GM18868 (cell line): ENCODE measurements around the gene SNRNP40.
"Not testable (repeated sequence)": the region's sequence is repeated elsewhere in the genome, so short reads cannot be mapped to it uniquely, and the experiment has no call there.

Experiments
- ATAC-seq: cut with Tn5 transposase; IDR thresholded peaks from one replicate; pipeline ENCODE4 v1.9.1; 2021; ENCODE audit warnings: mild to moderate bottlenecking, moderate library complexity; ENCODE audit not compliant: unreplicated experiment

SNRNP40 gene

GRCh38 chr1:31287791-31288190 lies 8.8 kb downstream of the SNRNP40 start:
- ATAC-seq: not testable (repeated sequence)

- not testable (repeated sequence) for ATAC-seq
These were observed 14.2 kb downstream of the SNRNP40 start for GRCh38 chr1:31282426-31282825.

- ATAC-seq: no peak
These were observed 23.0 kb downstream of the SNRNP40 start for GRCh38 chr1:31273619-31274018.

- ATAC-seq: no peak
These were observed 24.2 kb downstream of the SNRNP40 start for GRCh38 chr1:31272369-31272768.

- ATAC-seq: no peak
These were observed 30.0 kb downstream of the SNRNP40 start for GRCh38 chr1:31266547-31266946.

- ATAC-seq: no peak
These were observed 31.7 kb downstream of the SNRNP40 start for GRCh38 chr1:31264790-31265386.

GRCh38 chr1:31263408-31263807 lies 33.2 kb downstream of the SNRNP40 start:
- ATAC-seq: no peak

GRCh38 chr1:31262393-31262792 lies 34.2 kb downstream of the SNRNP40 start:
- ATAC-seq: not testable (repeated sequence)

GRCh38 chr1:31261916-31262315 lies 34.7 kb downstream of the SNRNP40 start:
- ATAC-seq: no peak

- no peak for ATAC-seq
These were observed 36.8 kb downstream of the SNRNP40 start for GRCh38 chr1:31259746-31260145.

- ATAC-seq: no peak
These were observed 38.0 kb downstream of the SNRNP40 start for GRCh38 chr1:31258581-31258980.

- ATAC-seq: no peak
These were observed 39.4 kb downstream of the SNRNP40 start for GRCh38 chr1:31257213-31257612.

- ATAC-seq: no peak
These were observed 46.7 kb downstream of the SNRNP40 start for GRCh38 chr1:31249854-31250253.

GRCh38 chr1:31248276-31248675 lies 48.3 kb downstream of the SNRNP40 start:
- ATAC-seq: no peak

GRCh38 chr1:31244326-31244725 lies 52.3 kb downstream of the SNRNP40 start:
- no peak for ATAC-seq

GRCh38 chr1:31243501-31244286 lies 52.9 kb downstream of the SNRNP40 start:
- ATAC-seq: no peak

GRCh38 chr1:31241321-31241720 lies 55.3 kb downstream of the SNRNP40 start:
- ATAC-seq: no peak

GRCh38 chr1:31239653-31240241 lies 56.8 kb downstream of the SNRNP40 start, which contains the start of gene NKAIN1:
NKAIN1 (minus strand) TSS chr1:31239887; CDS start chr1:31239547, 340 bp downstream.
- no peak for ATAC-seq

- ATAC-seq: no peak
These were observed 57.5 kb downstream of the SNRNP40 start for GRCh38 chr1:31238986-31239613.

- no peak for ATAC-seq
These were observed 58.0 kb downstream of the SNRNP40 start for GRCh38 chr1:31238612-31238985.

GRCh38 chr1:31234870-31235269 lies 61.7 kb downstream of the SNRNP40 start:
- no peak for ATAC-seq
